ENCODE results near the gene EARS2. TPM values are rescaled to one million over a fixed set of nuclear protein-coding genes. Genes with fewer than 3 reads are reported as not detected.
A peak's percentile ranks its signal among the peaks of the same experiment; 100 is the strongest.
"Not testable (repeated sequence)": the region's sequence is repeated elsewhere in the genome, so short reads cannot be mapped to it uniquely, and the experiment has no call there.

EARS2 gene
- 23.7 and 27.5 TPM in 2 replicates for total RNA-seq (2014; rRNA removed; shearing (Covaris generic))

- peak; percentile 98 for DNase-seq (ENCODE audit: low read depth)
Observed at GRCh38 chr16:23556881-23557778, at the start of gene EARS2, which contains the start of gene UBFD1. TSS of gene EARS2 (minus strand) at chr16:23557350. CDS start at chr16:23557343, 7 bp downstream. TSS of gene UBFD1 (plus strand) at chr16:23557727. CDS start at chr16:23557743, 16 bp downstream.

- DNase-seq (ENCODE audit: low read depth), result peak; percentile 32
Observed at GRCh38 chr16:23597003-23597756, 40.0 kb upstream of the EARS2 start.

GRCh38 chr16:23595951-23596720 is 39.0 kb upstream of the EARS2 start, which contains the start of gene NDUFAB1:
TSS of gene NDUFAB1 (minus strand) at chr16:23596316. CDS start at chr16:23596290, 26 bp downstream.
- DNase-seq (ENCODE audit: low read depth), result peak; percentile 85

GRCh38 chr16:23595246-23595950 is 38.2 kb upstream of the EARS2 start:
- no peak for DNase-seq (ENCODE audit: low read depth)

GRCh38 chr16:23594186-23594585 is 37.0 kb upstream of the EARS2 start:
- no peak for DNase-seq (ENCODE audit: low read depth)

DNA sequence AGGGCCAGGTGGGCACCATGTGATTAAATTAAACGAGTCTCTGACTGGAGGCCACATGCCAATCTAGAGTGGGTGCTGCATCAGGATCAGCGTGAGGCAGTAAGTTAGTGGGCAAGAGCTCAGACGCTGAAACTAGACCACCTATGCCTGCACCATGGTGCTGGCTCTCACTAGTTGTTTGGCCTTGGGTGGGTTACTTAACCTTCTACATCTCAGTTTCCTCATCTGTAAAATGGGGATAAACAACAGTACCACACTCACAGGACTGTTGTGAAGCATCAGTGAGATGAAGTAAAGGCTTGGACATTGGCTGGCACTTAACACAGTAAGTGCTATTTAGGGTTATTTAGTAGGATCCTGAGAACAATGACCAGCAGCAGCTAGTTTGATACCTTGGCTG is 33.0 kb upstream of the EARS2 start:
- DNase-seq (ENCODE audit: low read depth), result no peak

- peak; percentile 88 for DNase-seq (ENCODE audit: low read depth)
Observed at GRCh38 chr16:23587726-23588125, 30.6 kb upstream of the EARS2 start.

GRCh38 chr16:23584186-23585076 is 27.3 kb upstream of the EARS2 start:
- no peak for DNase-seq (ENCODE audit: low read depth)

DNA sequence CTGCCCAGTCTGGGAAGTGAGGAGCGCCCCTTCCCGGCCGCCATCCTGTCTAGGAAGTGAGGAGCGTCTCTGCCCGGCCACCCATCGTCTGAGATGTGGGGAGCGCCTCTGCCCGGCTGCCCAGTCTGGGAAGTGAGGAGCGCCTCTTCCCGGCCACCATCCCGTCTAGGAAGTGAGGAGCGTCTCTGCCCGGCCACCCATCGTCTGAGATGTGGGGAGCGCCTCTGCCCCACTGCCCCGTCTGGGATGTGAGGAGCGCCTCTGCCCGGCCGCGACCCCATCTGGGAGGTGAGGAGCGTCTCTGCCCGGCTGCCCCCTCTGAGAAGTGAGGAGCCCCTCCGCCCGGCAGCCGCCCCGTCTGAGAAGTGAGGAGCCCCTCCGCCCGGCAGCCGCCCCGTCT is 26.1 kb upstream of the EARS2 start:
- DNase-seq (ENCODE audit: low read depth), result not testable (repeated sequence)

DNA sequence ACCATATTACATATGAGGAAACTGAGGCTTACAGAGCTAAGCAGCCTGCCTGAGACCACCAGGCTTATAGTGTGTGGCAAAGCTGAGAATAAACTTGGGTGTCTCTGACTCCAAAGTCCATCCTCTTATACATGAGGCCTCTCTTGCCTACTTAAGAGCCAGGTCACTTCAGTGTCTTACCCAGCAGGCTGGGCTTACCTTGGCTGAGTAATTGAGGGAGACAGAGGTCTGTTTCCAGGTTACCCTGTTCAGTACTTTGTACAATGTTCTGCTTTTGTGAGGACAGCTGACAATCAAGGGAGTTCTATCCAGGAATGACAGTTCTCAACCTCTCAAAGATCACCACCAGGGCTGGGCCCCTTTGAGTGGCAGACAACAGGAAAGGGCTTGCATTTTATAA is 24.6 kb upstream of the EARS2 start:
- no peak for DNase-seq (ENCODE audit: low read depth)

- no peak for DNase-seq (ENCODE audit: low read depth)
Observed at GRCh38 chr16:23580391-23580790, 23.2 kb upstream of the EARS2 start.

GRCh38 chr16:23579371-23579770 is 22.2 kb upstream of the EARS2 start:
- no peak for DNase-seq (ENCODE audit: low read depth)

DNA sequence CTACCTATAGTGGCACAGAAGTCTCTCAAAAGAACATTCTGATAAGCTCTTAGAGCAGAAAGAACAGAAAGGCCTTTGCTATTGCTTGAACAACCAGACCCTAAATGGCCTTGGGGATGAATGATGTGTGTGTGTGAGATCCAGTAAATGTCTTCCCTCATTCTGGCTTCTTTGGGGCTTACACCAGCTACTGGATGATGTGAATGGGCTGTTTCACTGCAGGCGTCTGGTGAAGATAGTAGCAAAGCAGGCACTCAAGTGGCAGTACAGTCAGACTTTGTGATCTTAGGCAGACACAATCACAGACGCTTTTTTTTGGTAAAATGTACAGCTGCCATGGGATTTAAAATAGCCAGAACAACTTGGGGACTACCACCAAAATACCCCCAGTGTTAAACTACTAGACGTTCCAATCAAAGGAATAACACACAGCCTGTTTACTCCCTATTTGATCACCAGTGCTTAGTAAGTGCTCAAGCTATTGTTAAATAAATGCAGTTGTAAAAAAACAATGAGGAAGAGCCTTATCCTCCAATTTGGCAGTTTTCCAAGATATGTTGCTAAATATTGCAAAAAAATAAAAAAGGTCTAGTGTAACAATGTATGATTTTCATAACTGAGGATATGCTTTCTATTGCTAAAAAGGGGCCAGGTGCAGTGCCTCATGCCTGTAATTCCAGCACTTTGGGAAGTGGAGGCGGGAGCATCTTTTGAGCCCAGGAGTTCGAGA is 21.1 kb upstream of the EARS2 start:
- no peak for DNase-seq (ENCODE audit: low read depth)

GRCh38 chr16:23577493-23577892 is 20.3 kb upstream of the EARS2 start:
- no peak for DNase-seq (ENCODE audit: low read depth)

DNA sequence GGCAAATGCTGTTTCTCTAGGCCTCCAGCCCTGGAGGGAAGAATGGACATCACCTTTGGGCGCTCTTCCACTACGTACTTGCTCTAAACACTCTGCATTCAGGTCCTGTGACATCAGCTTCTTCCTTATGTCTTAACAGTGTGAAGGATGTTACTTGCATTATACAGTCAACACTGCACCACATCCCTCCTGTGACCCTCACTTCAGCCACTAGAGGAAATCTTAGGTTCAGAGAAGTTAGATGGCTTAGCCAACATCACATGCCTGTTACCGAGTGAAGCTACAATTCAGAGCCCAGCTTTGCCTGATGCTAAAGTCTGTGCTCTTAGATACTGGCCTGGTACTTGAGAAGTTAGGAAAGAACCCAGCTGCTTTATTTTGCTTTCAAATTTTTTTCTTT is 18.7 kb upstream of the EARS2 start:
- DNase-seq (ENCODE audit: low read depth), result no peak

DNA sequence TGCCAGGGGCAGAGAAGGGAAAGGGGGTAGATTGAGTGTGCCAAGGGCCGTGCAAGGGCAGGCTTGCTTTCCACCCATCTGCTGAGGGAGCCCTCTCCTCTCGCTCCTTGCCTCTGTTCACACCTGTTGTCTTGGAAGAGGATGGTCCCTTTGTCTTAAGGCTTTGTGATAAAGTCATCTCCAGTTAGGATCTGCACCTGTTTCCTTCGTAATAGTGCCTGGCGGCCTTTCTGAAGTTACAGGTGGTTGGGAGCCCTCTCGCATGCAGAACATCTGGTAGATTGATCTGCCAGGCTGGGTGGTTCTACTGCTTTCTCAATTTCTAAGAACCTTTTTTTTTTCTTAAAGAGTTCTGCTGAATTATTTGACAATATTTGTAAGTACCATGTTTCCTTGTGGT is 16.7 kb upstream of the EARS2 start:
- DNase-seq (ENCODE audit: low read depth), result no peak

- DNase-seq (ENCODE audit: low read depth), result no peak
Observed at GRCh38 chr16:23572394-23572793, 15.2 kb upstream of the EARS2 start.

- DNase-seq (ENCODE audit: low read depth), result no peak
Observed at GRCh38 chr16:23571895-23572294, 14.7 kb upstream of the EARS2 start.

DNA sequence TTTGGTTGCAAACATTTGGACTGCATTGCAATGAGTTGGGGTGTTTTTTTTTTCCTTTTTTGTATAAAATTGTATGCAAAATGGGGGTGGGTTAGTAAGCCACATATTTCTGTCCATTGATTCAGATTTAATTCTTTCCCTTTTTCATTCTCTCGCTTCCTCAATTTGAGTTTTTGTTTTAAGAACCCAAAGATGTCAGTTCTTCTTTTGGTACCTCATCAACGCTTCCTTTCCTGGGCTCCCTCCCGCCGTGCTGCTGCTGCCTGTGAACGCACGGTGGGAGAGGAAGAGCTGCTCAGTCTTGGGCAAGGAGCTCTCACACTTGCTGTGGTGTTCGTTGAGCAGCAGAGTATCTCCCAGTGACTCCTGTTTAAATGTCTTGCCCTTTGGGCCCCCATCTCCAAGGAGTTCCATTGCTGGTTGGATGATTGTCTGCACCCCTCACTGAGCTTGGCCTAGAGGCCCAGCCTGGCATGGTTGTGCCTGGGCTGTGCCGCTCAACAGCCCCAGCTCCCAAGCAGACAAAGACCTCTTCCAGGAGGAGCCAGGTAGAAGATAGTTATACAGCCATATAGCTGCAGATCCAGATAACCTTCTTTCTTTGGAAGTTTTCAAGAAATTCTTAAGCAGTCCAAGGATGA is 14.0 kb upstream of the EARS2 start:
- no peak for DNase-seq (ENCODE audit: low read depth)
